Measurements from ENCODE around the gene RIBC2. TPM values are rescaled to one million over a fixed set of nuclear protein-coding genes. Genes with fewer than 3 reads are reported as not detected.

RIBC2 gene
- total and polyA plus RNA-seq, 9 of the 15 experiments (the other 6 are each of a cell fraction or from before 2014, with no cell fraction given) = not detected

DNA sequence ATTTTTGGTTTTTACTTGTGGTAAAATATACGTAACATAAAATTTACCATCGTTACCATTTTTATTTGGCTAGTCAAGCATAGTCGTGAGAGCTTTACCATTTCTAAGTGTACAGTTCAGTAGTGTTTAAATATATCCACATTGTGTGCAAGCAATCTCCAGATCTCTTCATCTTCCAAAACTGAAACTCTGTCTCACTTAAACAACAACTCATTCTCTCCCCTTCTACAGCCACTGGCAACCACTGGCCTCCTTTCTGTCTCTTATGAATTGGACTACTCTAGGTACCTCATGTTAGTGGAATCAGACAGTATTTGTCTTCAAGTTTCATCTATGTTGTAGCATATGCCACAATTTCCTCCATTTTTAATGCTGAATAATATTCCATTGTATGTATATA is 37.5 kb upstream of the RIBC2 start:
- in situ Hi-C loops (cut with MboI) (no loop called here), intact Hi-C loops (cut with micrococcal nuclease) (no loop called here)
- 5% methylated on average over 3 of the region's 3 CpGs for WGBS (ENCODE audit: insufficient coverage, low coverage, missing lambda C conversion rate)
- no TSS peak for BruUV-seq (replicated peaks)
- Histone ChIP-seq H3K27me3 (ENCODE audit: control insufficient read depth in 2 of 2, insufficient read depth in 2 of 2, low read length in 2 of 2) (no peaks in the 10 kb centered on the region), H3K9me3 (replicated peaks; ENCODE audit: control insufficient read depth, insufficient read depth, low read depth, low read length) (no peaks in the 10 kb centered on the region), H3K79me2 (ENCODE audit: control insufficient read depth, insufficient read depth, low read length) (no peaks in the 10 kb centered on the region), H4K20me1 (replicated peaks; ENCODE audit: control insufficient read depth, insufficient read depth, low read length) (no peaks in the 10 kb centered on the region), H3K9me1 (ENCODE audit: control insufficient read depth, insufficient read depth, low read length) (no peaks in the 10 kb centered on the region), H3K36me3 (ENCODE audit: control insufficient read depth, insufficient read depth, low read length) (no peaks in the 10 kb centered on the region), H3K4me1 (replicated peaks in 1 of 2; ENCODE audit: control insufficient read depth in 2 of 2, insufficient read depth in 2 of 2, low read length in 2 of 2) (no peaks in the 10 kb centered on the region), H3K27ac (ENCODE audit: extremely low read depth, low read depth, low read length) (no peak overlapping the region), H3K9ac (ENCODE audit: insufficient read depth in 1 of 2, low read depth in 2 of 2, low read length in 2 of 2) (no peak overlapping the region), H2AFZ (ENCODE audit: low read depth, low read length) (no peak overlapping the region), H3K4me2 (ENCODE audit: insufficient read depth, low read length) (no peak overlapping the region), H3K4me3 (no peak overlapping the region)
- no peak for TF ChIP-seq DNMT1 (IDR thresholded peaks at IDR 0.05)
- no peak for TF ChIP-seq FOXK2 (conservative IDR thresholded peaks at IDR 0.05 in 1 of 2, IDR thresholded peaks at IDR 0.05 in 1 of 2; ENCODE audit: low read depth in 2 of 2)
- CTCF ChIA-PET (ENCODE audit: low intra/inter-chr PET ratio) = no interaction called here
- POLR2A ChIA-PET = no interaction called here
- no peak for FAIRE-seq
- DNase-seq (ENCODE audit: extremely low read depth in 1 of 4, low spot score in 3 of 4) = no peak
- no peak for ATAC-seq

DNA sequence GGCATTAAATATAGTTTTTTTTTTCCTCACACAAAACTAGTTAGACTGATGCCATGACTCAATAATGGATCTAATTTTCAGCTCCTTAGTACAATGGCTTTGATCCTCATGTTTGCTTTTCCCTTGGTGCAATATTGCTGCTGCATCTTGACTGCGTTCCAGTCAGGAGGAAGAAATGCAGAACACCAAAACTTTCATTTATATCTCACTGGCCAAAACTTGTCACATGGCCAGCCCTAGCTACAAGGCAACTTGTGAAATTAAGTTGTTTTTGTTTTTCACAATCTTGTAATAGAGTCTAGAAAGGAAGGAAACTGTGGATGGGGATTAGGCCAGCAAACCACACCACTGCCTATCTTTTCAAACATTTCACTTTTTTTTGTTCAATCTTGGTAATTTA is 36.8 kb upstream of the RIBC2 start:
- in situ Hi-C loops (cut with MboI) = no loop called here
- CTCF ChIA-PET (ENCODE audit: low intra/inter-chr PET ratio) = no interaction called here
- no peak overlapping the region for H3K4me2 ChIP-seq (ENCODE audit: insufficient read depth, low read length)
- 0% methylated on average over 1 of the region's 1 CpG for WGBS (ENCODE audit: insufficient coverage, low coverage, missing lambda C conversion rate)
- H4K20me1 ChIP-seq (replicated peaks; ENCODE audit: control insufficient read depth, insufficient read depth, low read length) = no peaks in the 10 kb centered on the region
- DNase-seq (ENCODE audit: extremely low read depth in 1 of 4, low spot score in 3 of 4) (no peak), FAIRE-seq (no peak), ATAC-seq (no peak)
- H3K79me2 ChIP-seq (ENCODE audit: control insufficient read depth, insufficient read depth, low read length) = no peaks in the 10 kb centered on the region
- intact Hi-C loops (cut with micrococcal nuclease) = no loop called here
- H3K9me3 ChIP-seq (replicated peaks; ENCODE audit: control insufficient read depth, insufficient read depth, low read depth, low read length) = no peaks in the 10 kb centered on the region
- POLR2A ChIA-PET = no interaction called here
- no peak overlapping the region for H3K9ac ChIP-seq (ENCODE audit: insufficient read depth in 1 of 2, low read depth in 2 of 2, low read length in 2 of 2)
- no peak overlapping the region for H2AFZ ChIP-seq (ENCODE audit: low read depth, low read length)
- H3K36me3 ChIP-seq (ENCODE audit: control insufficient read depth, insufficient read depth, low read length) = no peaks in the 10 kb centered on the region
- H3K9me1 ChIP-seq (ENCODE audit: control insufficient read depth, insufficient read depth, low read length) = no peaks in the 10 kb centered on the region
- H3K27ac ChIP-seq (ENCODE audit: extremely low read depth, low read depth, low read length) = no peak overlapping the region
- H3K4me1 ChIP-seq (replicated peaks in 1 of 2; ENCODE audit: control insufficient read depth in 2 of 2, insufficient read depth in 2 of 2, low read length in 2 of 2) = no peaks in the 10 kb centered on the region
- BruUV-seq (replicated peaks) = no TSS peak
- no peak overlapping the region for H3K4me3 ChIP-seq
- no peaks in the 10 kb centered on the region for H3K27me3 ChIP-seq (ENCODE audit: control insufficient read depth in 2 of 2, insufficient read depth in 2 of 2, low read length in 2 of 2)
- TF ChIP-seq EWSR1 (IDR thresholded peaks at IDR 0.05; ENCODE audit: borderline replicate concordance, low read depth, partially characterized antibody) (no peak), ZNF165 (CRISPR knock-in tag; IDR thresholded peaks at IDR 0.05; ENCODE audit: borderline replicate concordance) (no peak), NFE2 (IDR thresholded peaks at IDR 0.05; ENCODE audit: low read depth) (no peak)
- TF ChIP-seq, protein P1, sequence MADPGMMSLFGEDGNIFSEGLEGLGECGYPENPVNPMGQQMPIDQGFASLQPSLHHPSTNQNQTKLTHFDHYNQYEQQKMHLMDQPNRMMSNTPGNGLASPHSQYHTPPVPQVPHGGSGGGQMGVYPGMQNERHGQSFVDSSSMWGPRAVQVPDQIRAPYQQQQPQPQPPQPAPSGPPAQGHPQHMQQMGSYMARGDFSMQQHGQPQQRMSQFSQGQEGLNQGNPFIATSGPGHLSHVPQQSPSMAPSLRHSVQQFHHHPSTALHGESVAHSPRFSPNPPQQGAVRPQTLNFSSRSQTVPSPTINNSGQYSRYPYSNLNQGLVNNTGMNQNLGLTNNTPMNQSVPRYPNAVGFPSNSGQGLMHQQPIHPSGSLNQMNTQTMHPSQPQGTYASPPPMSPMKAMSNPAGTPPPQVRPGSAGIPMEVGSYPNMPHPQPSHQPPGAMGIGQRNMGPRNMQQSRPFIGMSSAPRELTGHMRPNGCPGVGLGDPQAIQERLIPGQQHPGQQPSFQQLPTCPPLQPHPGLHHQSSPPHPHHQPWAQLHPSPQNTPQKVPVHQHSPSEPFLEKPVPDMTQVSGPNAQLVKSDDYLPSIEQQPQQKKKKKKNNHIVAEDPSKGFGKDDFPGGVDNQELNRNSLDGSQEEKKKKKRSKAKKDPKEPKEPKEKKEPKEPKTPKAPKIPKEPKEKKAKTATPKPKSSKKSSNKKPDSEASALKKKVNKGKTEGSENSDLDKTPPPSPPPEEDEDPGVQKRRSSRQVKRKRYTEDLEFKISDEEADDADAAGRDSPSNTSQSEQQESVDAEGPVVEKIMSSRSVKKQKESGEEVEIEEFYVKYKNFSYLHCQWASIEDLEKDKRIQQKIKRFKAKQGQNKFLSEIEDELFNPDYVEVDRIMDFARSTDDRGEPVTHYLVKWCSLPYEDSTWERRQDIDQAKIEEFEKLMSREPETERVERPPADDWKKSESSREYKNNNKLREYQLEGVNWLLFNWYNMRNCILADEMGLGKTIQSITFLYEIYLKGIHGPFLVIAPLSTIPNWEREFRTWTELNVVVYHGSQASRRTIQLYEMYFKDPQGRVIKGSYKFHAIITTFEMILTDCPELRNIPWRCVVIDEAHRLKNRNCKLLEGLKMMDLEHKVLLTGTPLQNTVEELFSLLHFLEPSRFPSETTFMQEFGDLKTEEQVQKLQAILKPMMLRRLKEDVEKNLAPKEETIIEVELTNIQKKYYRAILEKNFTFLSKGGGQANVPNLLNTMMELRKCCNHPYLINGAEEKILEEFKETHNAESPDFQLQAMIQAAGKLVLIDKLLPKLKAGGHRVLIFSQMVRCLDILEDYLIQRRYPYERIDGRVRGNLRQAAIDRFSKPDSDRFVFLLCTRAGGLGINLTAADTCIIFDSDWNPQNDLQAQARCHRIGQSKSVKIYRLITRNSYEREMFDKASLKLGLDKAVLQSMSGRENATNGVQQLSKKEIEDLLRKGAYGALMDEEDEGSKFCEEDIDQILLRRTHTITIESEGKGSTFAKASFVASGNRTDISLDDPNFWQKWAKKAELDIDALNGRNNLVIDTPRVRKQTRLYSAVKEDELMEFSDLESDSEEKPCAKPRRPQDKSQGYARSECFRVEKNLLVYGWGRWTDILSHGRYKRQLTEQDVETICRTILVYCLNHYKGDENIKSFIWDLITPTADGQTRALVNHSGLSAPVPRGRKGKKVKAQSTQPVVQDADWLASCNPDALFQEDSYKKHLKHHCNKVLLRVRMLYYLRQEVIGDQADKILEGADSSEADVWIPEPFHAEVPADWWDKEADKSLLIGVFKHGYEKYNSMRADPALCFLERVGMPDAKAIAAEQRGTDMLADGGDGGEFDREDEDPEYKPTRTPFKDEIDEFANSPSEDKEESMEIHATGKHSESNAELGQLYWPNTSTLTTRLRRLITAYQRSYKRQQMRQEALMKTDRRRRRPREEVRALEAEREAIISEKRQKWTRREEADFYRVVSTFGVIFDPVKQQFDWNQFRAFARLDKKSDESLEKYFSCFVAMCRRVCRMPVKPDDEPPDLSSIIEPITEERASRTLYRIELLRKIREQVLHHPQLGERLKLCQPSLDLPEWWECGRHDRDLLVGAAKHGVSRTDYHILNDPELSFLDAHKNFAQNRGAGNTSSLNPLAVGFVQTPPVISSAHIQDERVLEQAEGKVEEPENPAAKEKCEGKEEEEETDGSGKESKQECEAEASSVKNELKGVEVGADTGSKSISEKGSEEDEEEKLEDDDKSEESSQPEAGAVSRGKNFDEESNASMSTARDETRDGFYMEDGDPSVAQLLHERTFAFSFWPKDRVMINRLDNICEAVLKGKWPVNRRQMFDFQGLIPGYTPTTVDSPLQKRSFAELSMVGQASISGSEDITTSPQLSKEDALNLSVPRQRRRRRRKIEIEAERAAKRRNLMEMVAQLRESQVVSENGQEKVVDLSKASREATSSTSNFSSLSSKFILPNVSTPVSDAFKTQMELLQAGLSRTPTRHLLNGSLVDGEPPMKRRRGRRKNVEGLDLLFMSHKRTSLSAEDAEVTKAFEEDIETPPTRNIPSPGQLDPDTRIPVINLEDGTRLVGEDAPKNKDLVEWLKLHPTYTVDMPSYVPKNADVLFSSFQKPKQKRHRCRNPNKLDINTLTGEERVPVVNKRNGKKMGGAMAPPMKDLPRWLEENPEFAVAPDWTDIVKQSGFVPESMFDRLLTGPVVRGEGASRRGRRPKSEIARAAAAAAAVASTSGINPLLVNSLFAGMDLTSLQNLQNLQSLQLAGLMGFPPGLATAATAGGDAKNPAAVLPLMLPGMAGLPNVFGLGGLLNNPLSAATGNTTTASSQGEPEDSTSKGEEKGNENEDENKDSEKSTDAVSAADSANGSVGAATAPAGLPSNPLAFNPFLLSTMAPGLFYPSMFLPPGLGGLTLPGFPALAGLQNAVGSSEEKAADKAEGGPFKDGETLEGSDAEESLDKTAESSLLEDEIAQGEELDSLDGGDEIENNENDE (IDR thresholded peaks at IDR 0.05; ENCODE audit: low read depth, low read length) = no peak
